Left colon (tissue), 2 donors: ENCODE data around the gene ACKR1. TPM values are rescaled to one million over a fixed set of nuclear protein-coding genes. Genes with fewer than 3 reads are reported as not detected.

ENCODE experiments used
- ATAC-seq: fragments of 200-7000 bp; cut with Tn5 transposase; one replicate; pipeline ENCODE4 v1.9.1; 2020; ENCODE audit warnings: mild to moderate bottlenecking, moderate library complexity
- DNase-seq, 2 donors: peaks; one replicate each; pipeline ENCODE4 v3.0.0-alpha.2; 2020
- intact Hi-C, 2 donors: fragments of 100-400 bp; cut with DNase I in 1 of 2; cut with micrococcal nuclease in 1 of 2; formaldehyde crosslinking; loops; one replicate each; pipeline versions ENCODE4 v1.11.2 to v1.14.0; 2022; cut with DNase I, micrococcal nuclease
- total RNA-seq, 2 donors: library from RNA; stranded (reverse); fragmentation: NEBNext Ultra II Directional; extraction: Animal tissue kit (Norgen Biotek cat#: 25700); gene quantifications; one replicate each; pipeline ENCODE4 v1.2.1, GENCODE V29; 2021
- donor health status: DM: no; HTN: no; CAD: no.
- donor health status: DM: yes; HTN: yes; CAD: no.

The ACKR1 gene
- total RNA-seq, 2 donors from 2014 or later, result 16.9 to 19.2 TPM

- DNase-seq (no peak), ATAC-seq (no peak)
- intact Hi-C loops, result no loop called here
These were observed 20.5 kb upstream of the ACKR1 start for GRCh38 chr1:159184201-159184600.

DNA sequence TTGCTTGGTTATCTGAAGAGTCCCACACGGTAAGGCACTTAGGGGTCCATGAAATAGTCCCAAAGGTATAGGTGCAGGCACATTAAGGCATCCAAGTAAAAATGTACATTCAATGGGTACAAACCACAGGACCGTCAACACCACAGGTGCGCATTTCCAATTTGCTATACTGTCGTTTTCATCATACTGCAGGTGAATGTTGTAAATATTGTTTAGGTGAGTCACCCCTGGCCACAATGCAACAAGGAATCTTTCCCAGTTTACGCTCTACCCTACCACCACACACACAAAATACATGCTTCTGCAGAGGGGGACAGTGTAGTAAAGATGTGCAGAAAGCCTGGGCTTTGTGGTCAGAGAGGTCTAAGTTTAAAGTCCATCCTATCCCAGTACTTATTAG is 19.6 kb upstream of the ACKR1 start:
- DNase-seq, result no peak
- intact Hi-C loops, result no loop called here
- no peak for ATAC-seq

DNA sequence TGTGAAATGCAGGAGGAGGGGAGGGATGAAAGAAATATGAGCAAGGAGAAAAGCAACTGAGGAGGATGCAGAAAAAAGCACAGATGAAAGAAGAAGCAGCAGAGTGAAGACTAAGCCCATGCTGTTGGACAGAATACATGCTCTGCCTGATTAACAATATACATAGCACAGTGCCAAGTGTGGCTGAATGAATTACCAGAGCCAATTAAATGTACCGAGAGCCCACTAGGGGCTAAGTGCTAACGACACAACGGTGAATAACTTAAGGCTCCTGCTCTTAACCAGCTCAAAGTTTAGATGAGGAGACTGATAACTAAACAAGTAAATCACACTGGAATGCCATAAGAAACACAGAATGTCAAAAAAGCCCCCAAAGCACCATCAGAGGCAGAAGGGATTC is 17.6 kb upstream of the ACKR1 start:
- intact Hi-C loops, result no loop called here
- ATAC-seq (no peak), DNase-seq (no peak)

- ATAC-seq (no peak), DNase-seq (no peak)
- intact Hi-C loops, result no loop called here
These were observed 16.9 kb upstream of the ACKR1 start for GRCh38 chr1:159187647-159188374.

DNA sequence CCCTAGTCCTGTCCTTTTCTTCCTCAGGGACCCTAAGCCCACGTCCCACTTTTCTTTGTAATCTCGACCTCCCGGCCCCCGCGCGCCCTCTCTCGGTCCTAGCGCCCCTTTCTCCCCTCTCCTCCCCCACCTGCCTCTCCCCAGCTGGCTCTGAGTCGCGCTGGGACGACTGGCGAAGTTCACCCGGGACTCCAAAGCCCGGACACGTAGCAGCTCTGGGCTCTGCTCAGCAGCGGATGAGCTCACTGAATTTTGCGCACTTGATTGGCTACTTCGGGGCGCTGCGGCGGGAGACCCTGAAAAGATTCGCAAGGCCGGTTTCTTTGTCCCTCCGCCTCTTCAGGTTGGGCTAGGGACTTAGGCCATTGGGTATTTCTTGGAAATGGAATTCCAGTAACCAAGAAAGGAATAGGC is 16.3 kb upstream of the ACKR1 start:
- intact Hi-C loops, result no loop called here
- DNase-seq (peak; percentile 32 to 34), ATAC-seq (no peak)

DNA sequence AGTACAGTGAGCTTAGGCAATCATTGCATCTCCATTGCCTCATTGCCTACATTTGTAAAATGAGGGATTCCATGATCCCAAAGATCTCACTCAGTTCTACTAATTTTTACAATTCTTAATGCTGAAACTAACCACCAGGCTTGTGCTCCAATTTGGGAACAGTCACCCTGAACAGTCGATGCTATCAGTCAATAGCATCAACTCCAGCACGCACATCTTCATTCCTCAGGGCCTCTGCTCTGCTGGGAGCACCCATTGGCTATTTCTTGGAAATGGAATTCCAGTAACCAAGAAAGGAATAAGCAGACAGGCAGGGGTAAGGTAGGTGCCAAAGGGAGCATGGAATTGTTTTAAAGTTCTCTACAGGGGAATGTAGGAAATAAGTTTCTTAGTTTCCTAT is 14.2 kb upstream of the ACKR1 start:
- intact Hi-C loops, result no loop called here
- ATAC-seq (no peak), DNase-seq (no peak)

GRCh38 chr1:159196543-159196942 is 8.1 kb upstream of the ACKR1 start:
- ATAC-seq (no peak), DNase-seq (no peak)
- intact Hi-C loops, result loop anchor here in 1 of 2 donors (5.0 kb wide), 1 partner anchor 34 kb away; no protein-coding TSS in a partner anchor

- intact Hi-C loops, result loop anchor here in 1 of 2 donors (5.0 kb wide), 1 partner anchor 36 kb away; no protein-coding TSS in a partner anchor
- peak; percentile 77 for ATAC-seq
These were observed 6.8 kb upstream of the ACKR1 start for GRCh38 chr1:159197561-159198557.

DNA sequence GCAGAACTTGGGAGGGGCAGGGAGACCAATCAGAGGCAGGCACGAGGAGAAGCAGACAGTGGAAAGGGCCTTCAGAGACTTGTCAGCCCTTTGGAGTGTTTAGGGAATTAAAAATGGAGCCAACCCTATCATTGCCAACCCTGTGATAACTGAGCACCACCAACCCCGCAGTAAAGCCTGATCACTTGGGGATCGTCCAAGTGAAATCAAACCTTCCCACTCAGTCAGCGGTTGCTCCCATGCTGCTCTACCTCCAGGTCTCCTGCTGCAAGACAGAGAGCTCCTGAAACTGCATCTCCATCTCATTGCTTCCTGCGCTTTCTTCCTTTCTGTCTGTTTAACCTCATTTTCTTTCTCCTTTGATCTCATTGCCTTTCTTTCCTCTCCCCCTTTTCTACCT is 4.8 kb upstream of the ACKR1 start:
- intact Hi-C loops, result loop anchor here in 1 of 2 donors (5.0 kb wide), 1 partner anchor 38 kb away; no protein-coding TSS in a partner anchor
- no peak for DNase-seq
- no peak for ATAC-seq

More at GRCh38 chr1:159197561-159198557, 6.8 kb upstream of the ACKR1 start:
- peak; percentile 44 to 73 for DNase-seq

GRCh38 chr1:159200769-159201168 is 3.9 kb upstream of the ACKR1 start:
- ATAC-seq, result no peak
- intact Hi-C loops, result no loop called here
- DNase-seq, result no peak

DNA sequence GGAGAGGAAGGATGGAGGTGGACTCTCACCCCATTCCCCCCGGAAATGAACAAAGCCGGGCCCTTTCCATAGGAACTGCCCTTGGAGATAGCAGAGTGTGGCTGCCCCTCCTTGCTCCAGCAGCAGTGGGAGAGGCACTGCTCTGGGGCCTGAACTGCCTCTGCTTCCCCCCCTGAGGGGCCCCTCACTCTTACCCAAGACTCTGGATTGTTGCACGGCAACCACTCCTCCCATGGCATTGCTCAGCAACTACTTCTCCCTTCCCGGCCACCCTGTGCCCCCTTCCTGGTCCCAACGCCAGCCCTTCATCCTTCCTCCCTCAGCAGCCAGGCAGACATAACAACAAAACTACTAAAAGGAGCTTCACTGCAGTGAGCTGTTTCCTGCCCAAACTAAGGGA is 3.0 kb upstream of the ACKR1 start:
- no peak for DNase-seq
- intact Hi-C loops, result no loop called here
- no peak for ATAC-seq

DNA sequence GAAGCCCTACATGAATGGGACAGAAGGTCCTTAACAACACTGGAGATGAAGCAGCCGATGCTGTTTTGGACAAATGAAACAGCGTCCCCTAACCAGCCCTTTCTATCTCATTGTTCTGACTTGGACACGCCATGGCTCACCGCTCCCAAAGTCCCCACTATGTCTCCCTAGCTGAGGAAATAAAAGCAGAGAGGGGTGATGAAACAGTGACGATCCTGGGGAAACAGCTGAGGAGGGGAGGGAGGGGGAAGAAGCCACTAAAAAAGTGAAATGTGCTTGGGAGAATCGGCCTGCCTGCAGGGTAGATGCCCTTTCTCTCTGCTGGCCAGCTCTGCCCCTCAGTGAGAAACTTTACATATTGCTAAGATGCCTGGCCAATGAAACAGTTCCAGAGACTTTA is 1.1 kb upstream of the ACKR1 start:
- intact Hi-C loops, result no loop called here
- DNase-seq (no peak), ATAC-seq (no peak)

DNA sequence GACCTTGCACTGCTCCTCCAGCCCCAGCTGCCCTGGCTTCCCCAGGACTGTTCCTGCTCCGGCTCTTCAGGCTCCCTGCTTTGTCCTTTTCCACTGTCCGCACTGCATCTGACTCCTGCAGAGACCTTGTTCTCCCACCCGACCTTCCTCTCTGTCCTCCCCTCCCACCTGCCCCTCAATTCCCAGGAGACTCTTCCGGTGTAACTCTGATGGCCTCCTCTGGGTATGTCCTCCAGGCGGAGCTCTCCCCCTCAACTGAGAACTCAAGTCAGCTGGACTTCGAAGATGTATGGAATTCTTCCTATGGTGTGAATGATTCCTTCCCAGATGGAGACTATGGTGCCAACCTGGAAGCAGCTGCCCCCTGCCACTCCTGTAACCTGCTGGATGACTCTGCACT is 550 bp downstream of the ACKR1 start:
- DNase-seq (no peak), ATAC-seq (no peak)
- intact Hi-C loops, result no loop called here

- DNase-seq, result no peak
- ATAC-seq, result no peak
- intact Hi-C loops, result no loop called here
These were observed 1.4 kb downstream of the ACKR1 start for GRCh38 chr1:159206110-159206509.

- ATAC-seq, result no peak
- DNase-seq, result no peak
- intact Hi-C loops, result no loop called here
These were observed 2.4 kb downstream of the ACKR1 start for GRCh38 chr1:159207080-159207479.

DNA sequence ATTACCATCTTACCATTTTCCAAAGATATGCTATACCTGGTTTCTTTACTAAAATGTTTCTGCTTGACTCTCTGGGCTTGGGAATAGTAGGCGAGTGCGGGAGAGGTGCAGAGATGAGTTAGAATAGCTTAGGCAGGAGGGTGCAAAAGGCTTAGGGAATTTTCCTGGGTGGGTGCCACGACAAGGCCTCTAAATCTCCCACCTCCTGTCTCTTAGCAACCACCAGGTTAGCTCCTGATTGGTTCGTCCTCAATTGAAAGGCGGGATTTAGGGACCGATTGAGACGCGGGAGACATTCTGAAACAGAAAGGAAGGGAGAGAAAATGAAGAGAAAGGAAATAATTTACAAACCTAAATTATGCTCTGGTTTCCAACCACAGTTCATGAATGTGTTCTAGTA is 3.1 kb downstream of the ACKR1 start:
- DNase-seq (no peak), ATAC-seq (no peak)
- intact Hi-C loops, result no loop called here

DNA sequence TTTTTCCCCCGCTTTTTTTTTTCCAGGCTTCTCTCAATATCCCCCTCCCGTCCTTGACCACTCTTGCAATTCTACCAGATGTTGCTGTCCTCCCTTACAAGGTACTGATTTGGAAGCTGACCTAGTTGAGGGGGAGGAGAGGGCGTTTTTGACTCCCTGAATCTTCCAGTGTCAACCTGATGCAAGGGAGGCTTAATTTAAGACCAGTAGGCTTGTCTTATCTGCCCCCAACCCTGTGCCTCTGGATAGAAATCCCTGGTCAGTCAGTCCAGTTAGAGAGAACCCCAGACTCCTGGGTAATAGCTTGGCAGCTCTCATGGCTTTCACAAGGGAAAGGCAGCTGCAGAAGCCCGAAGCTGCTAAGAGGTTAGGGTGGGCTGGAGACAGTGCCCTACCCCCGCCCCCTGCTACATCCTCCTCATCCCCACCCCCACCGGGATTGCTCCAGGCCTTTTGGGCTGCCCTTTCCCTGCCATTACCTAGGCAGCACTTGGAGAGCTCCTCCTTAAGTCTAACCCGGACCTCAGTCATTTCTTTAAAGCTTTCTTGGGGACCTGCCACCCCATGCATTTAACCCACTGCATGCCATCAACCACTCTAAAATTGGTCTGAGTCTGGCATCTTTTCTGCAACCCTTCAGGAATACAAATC is 3.6 kb downstream of the ACKR1 start:
- intact Hi-C loops, result no loop called here
- ATAC-seq, result no peak
- DNase-seq, result no peak

DNA sequence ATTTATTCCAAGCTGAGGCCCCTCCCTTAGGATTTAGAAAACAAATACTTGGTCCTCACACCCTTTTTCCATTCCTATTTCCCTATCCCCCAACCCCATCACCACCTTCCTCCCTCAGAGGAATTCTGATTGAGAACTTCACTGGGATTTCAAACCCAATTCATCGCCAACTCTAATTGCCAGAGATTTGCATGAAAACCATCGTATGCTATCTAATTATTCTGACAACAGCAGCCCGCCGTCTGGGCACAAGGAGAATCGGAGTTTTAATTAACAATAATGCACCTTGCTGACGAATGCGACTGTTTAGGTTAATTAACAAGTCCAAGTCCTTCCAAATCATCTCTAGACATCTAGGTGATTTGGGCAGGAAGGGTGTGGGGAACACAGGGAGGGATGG is 4.4 kb downstream of the ACKR1 start:
- intact Hi-C loops, result no loop called here
- no peak for ATAC-seq

More for the DNA sequence above, 4.4 kb downstream of the ACKR1 start:
- DNase-seq, result no peak
